Trophoblast cell (in vitro differentiated cells and primary cell): ENCODE results near the gene KCNA3.
A peak's percentile ranks its signal among the peaks of the same experiment; 100 is the strongest.

Experiments used
- DNase-seq, 2 donors: peaks; one replicate each; pipeline ENCODE4 v3.0.0-alpha.2; 2016
- H2AFZ ChIP-seq: 2 replicates; pipeline ENCODE4 v1.6.1; 2013; ENCODE audit warnings: low read length, moderate library complexity, mild to moderate bottlenecking; ENCODE audit not compliant: insufficient read depth, poor library complexity
- H2AK5ac ChIP-seq: 2 replicates; pipeline ENCODE4 v1.6.1; 2013; ENCODE audit warnings: mild to moderate bottlenecking, low read length
- H2BK120ac ChIP-seq: 2 replicates; pipeline ENCODE4 v1.6.1; 2013; ENCODE audit warnings: low read length, mild to moderate bottlenecking, moderate library complexity; ENCODE audit not compliant: insufficient read depth, poor library complexity
- H2BK12ac ChIP-seq: 2 replicates; pipeline ENCODE4 v1.6.1; 2013; ENCODE audit warnings: mild to moderate bottlenecking, low read length, moderate library complexity
- H2BK5ac ChIP-seq: 2 replicates; pipeline ENCODE4 v1.6.1; 2013; ENCODE audit warnings: low read length, low read depth, moderate library complexity, mild to moderate bottlenecking; ENCODE audit not compliant: poor library complexity
- H3K14ac ChIP-seq: 2 replicates; pipeline ENCODE4 v1.6.1; 2013; ENCODE audit warnings: mild to moderate bottlenecking, low read length
- H3K18ac ChIP-seq: 2 replicates; pipeline ENCODE4 v1.6.1; 2013; ENCODE audit warnings: mild to moderate bottlenecking, low read length
- H3K23ac ChIP-seq: 2 replicates; pipeline ENCODE4 v1.6.1; 2013; ENCODE audit warnings: low read length
- H3K27ac ChIP-seq: 2 replicates; pipeline ENCODE4 v1.5.1; 2013; ENCODE audit warnings: low read depth, mild to moderate bottlenecking, inconsistent platforms, low read length, moderate library complexity
- H3K27me3 ChIP-seq: 2 replicates; pipeline ENCODE4 v1.6.1; 2013; ENCODE audit warnings: inconsistent platforms, mild to moderate bottlenecking, low read length, moderate library complexity; ENCODE audit not compliant: insufficient read depth
- H3K36me3 ChIP-seq, 2 experiments: 1 replicate in 1 of 2; 2 replicates in 1 of 2; pipeline ENCODE4 v1.6.1; 2013; ENCODE audit warnings: low read length in 2 of 2, mild to moderate bottlenecking in 2 of 2, moderate library complexity in 1 of 2; ENCODE audit not compliant: insufficient read depth in 2 of 2, control insufficient read depth in 1 of 2
- H3K4ac ChIP-seq: 2 replicates; pipeline ENCODE4 v1.6.1; 2013; ENCODE audit warnings: low read depth, mild to moderate bottlenecking, low read length, moderate library complexity
- H3K4me1 ChIP-seq, 2 experiments: 1 replicate in 1 of 2; 2 replicates in 1 of 2; pipeline ENCODE4 v1.6.1; 2013; ENCODE audit warnings: low read length in 2 of 2, mild to moderate bottlenecking in 2 of 2, moderate library complexity in 1 of 2; ENCODE audit not compliant: insufficient read depth in 2 of 2, control insufficient read depth in 1 of 2
- H3K4me2 ChIP-seq: 2 replicates; pipeline ENCODE4 v1.6.1; 2013; ENCODE audit warnings: inconsistent platforms, mild to moderate bottlenecking, low read length, moderate library complexity
- H3K4me3 ChIP-seq: 2 replicates; pipeline ENCODE4 v1.5.1; 2013; ENCODE audit warnings: mild to moderate bottlenecking, low read depth, low read length, inconsistent platforms
- H3K79me1 ChIP-seq: one replicate; pipeline ENCODE4 v1.6.1; 2013; ENCODE audit warnings: low read length
- H3K79me2 ChIP-seq: 2 replicates; pipeline ENCODE4 v1.6.1; 2013; ENCODE audit warnings: low read length, mild to moderate bottlenecking; ENCODE audit not compliant: control insufficient read depth, insufficient read depth, poor library complexity
- H3K9ac ChIP-seq: 2 replicates; pipeline ENCODE4 v1.6.1; 2013; ENCODE audit warnings: mild to moderate bottlenecking, low read length
- H3K9me3 ChIP-seq: 2 replicates; pipeline ENCODE4 v1.6.1; 2013; ENCODE audit warnings: low read depth, mild to moderate bottlenecking, control low read depth, inconsistent platforms, low read length; ENCODE audit not compliant: insufficient read depth
- H4K12ac ChIP-seq: 2 replicates; pipeline ENCODE4 v1.6.1; 2013; ENCODE audit warnings: low read depth, mild to moderate bottlenecking, low read length, moderate library complexity
- H4K8ac ChIP-seq: 2 replicates; pipeline ENCODE4 v1.6.1; 2013; ENCODE audit warnings: low read depth, mild to moderate bottlenecking, low read length, moderate library complexity
- H4K91ac ChIP-seq: one replicate; pipeline ENCODE4 v1.6.1; 2013; ENCODE audit warnings: low read depth, mild to moderate bottlenecking, low read length, moderate library complexity
- WGBS: extraction: QIAGEN DNeasy Blood & Tissue Kit; methylation state at CpG from one replicate; pipeline ENCODE4 v1.1.7; 2013; ENCODE audit warnings: missing lambda C conversion rate; ENCODE audit not compliant: insufficient read length, insufficient coverage; ENCODE audit errors: extremely low coverage; 5-methylcytosine and 5-hydroxymethylcytosine counted together

The KCNA3 gene

GRCh38 chr1:110648417-110648816 is 26.3 kb downstream of the KCNA3 start:
- no peak overlapping the region for H4K91ac ChIP-seq
- no peak overlapping the region for H3K14ac ChIP-seq
- H3K27me3 ChIP-seq, result no peaks in the 10 kb centered on the region
- no peaks in the 10 kb centered on the region for H3K79me2 ChIP-seq
- no peak overlapping the region for H2BK120ac ChIP-seq
- H4K8ac ChIP-seq, result no peak overlapping the region
- H2AFZ ChIP-seq, result no peak overlapping the region
- H3K4ac ChIP-seq, result no peak overlapping the region
- no peak overlapping the region for H3K23ac ChIP-seq
- H3K18ac ChIP-seq, result no peak overlapping the region
- DNase-seq, result no peak
- H3K27ac ChIP-seq, result no peak overlapping the region
- no CpG with 5 or more reads among the region's 2 CpGs for WGBS
- no peak overlapping the region for H2BK5ac ChIP-seq
- no peaks in the 10 kb centered on the region for H3K4me1 ChIP-seq
- H2BK12ac ChIP-seq, result no peak overlapping the region
- no peak overlapping the region for H3K4me3 ChIP-seq
- no peak overlapping the region for H3K9ac ChIP-seq
- H3K36me3 ChIP-seq, result no peaks in the 10 kb centered on the region
- H4K12ac ChIP-seq, result no peak overlapping the region
- no peak overlapping the region for H3K4me2 ChIP-seq
- H2AK5ac ChIP-seq, result no peak overlapping the region
- H3K79me1 ChIP-seq, result no peaks in the 10 kb centered on the region
- H3K9me3 ChIP-seq, result no peaks in the 10 kb centered on the region

DNA sequence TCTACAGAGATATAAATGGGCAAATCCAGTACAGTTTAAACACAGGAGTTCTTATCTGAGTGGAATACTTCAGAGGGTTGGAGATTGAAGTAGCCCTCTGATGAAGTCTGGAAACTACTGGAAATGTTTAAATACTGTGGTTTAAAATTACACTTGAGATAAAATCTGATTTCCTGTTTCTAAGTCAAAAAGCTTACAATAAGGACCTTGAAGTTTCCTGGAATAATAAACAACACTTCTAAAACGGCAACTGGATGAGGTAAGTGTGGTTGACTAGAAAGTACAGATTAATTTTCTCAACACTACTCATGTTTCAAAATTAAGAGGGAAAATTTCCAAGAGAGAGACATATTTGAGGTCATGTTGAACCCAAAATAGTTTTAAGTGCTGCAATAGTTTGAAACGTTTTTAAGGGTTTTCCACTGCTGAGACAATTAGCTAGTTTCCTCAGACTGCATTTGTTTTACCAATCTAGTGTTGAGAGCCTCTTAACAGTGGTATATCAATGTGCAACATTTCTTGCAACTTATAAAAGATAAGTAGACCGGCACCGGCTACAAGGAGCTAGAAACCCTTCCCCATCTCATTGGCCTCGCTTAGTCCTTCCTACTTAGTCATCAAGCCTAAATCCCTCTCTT is 27.4 kb downstream of the KCNA3 start:
- peak in 1 of 2 donors; percentile 11 for DNase-seq
- H3K4ac ChIP-seq, result no peak overlapping the region
- H3K27ac ChIP-seq, result no peak overlapping the region
- H2AK5ac ChIP-seq, result no peak overlapping the region
- no CpG with 5 or more reads among the region's 5 CpGs for WGBS
- no peak overlapping the region for H2BK5ac ChIP-seq
- no peak overlapping the region for H3K14ac ChIP-seq
- no peak overlapping the region for H3K4me3 ChIP-seq
- no peaks in the 10 kb centered on the region for H3K4me1 ChIP-seq
- no peak overlapping the region for H3K18ac ChIP-seq
- no peak overlapping the region for H4K12ac ChIP-seq
- no peak overlapping the region for H2AFZ ChIP-seq
- no peak overlapping the region for H3K23ac ChIP-seq
- no peaks in the 10 kb centered on the region for H3K27me3 ChIP-seq
- H4K8ac ChIP-seq, result no peak overlapping the region
- H2BK120ac ChIP-seq, result no peak overlapping the region
- H3K79me1 ChIP-seq, result no peaks in the 10 kb centered on the region
- no peaks in the 10 kb centered on the region for H3K9me3 ChIP-seq
- H3K79me2 ChIP-seq, result no peaks in the 10 kb centered on the region
- no peaks in the 10 kb centered on the region for H3K36me3 ChIP-seq
- no peak overlapping the region for H2BK12ac ChIP-seq
- no peak overlapping the region for H3K4me2 ChIP-seq
- H3K9ac ChIP-seq, result no peak overlapping the region
- H4K91ac ChIP-seq, result no peak overlapping the region

GRCh38 chr1:110645821-110646735 is 28.7 kb downstream of the KCNA3 start:
- Histone ChIP-seq H3K4ac (no peak overlapping the region), H3K4me1 (no peaks in the 10 kb centered on the region), H4K12ac (no peak overlapping the region), H3K79me1 (no peaks in the 10 kb centered on the region), H2BK120ac (no peak overlapping the region), H4K91ac (no peak overlapping the region), H3K23ac (no peak overlapping the region), H3K18ac (no peak overlapping the region), H3K36me3 (no peaks in the 10 kb centered on the region), H3K4me3 (no peak overlapping the region), H2AK5ac (no peak overlapping the region), H3K14ac (no peak overlapping the region), H2AFZ (no peak overlapping the region), H3K27me3 (no peaks in the 10 kb centered on the region), H3K9me3 (no peaks in the 10 kb centered on the region), H3K9ac (no peak overlapping the region), H2BK12ac (no peak overlapping the region), H3K79me2 (no peaks in the 10 kb centered on the region), H3K27ac (no peak overlapping the region), H2BK5ac (no peak overlapping the region), H4K8ac (no peak overlapping the region), H3K4me2 (no peak overlapping the region)
- WGBS, result no CpG with 5 or more reads among the region's 4 CpGs
- peak in 1 of 2 donors; percentile 52 for DNase-seq

DNA sequence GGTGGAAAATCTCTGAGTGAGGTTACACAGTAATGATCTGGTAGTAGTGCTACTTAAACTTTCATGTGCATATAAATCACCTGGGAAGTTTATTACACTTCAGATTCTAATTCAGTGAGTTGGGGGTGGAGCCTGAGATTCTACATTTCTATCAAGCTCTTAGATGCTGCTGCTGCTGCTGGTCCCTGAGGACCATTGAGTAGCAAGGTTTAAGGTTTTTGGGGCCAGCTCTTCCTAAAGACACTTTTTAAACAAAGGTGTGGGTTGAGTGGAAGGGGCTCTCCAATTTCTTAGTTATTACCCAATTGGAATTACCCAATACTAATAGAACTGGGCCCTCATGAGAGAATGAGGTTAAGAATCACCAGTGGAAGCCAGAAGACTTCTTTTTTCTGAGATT is 29.5 kb downstream of the KCNA3 start:
- no peaks in the 10 kb centered on the region for H3K4me1 ChIP-seq
- H3K14ac ChIP-seq, result no peak overlapping the region
- DNase-seq, result no peak
- no peaks in the 10 kb centered on the region for H3K9me3 ChIP-seq
- H4K12ac ChIP-seq, result no peak overlapping the region
- H2AK5ac ChIP-seq, result no peak overlapping the region
- no peaks in the 10 kb centered on the region for H3K27me3 ChIP-seq
- no peaks in the 10 kb centered on the region for H3K79me2 ChIP-seq
- H2AFZ ChIP-seq, result no peak overlapping the region
- no peak overlapping the region for H2BK5ac ChIP-seq
- no peaks in the 10 kb centered on the region for H3K36me3 ChIP-seq
- H4K91ac ChIP-seq, result no peak overlapping the region
- no peaks in the 10 kb centered on the region for H3K79me1 ChIP-seq
- no peak overlapping the region for H3K9ac ChIP-seq
- no peak overlapping the region for H3K4ac ChIP-seq
- H2BK120ac ChIP-seq, result no peak overlapping the region
- no peak overlapping the region for H2BK12ac ChIP-seq
- H3K18ac ChIP-seq, result no peak overlapping the region
- no peak overlapping the region for H3K27ac ChIP-seq
- no peak overlapping the region for H4K8ac ChIP-seq
- no peak overlapping the region for H3K4me3 ChIP-seq
- no peak overlapping the region for H3K4me2 ChIP-seq
- no peak overlapping the region for H3K23ac ChIP-seq
